Measurements from ENCODE around the gene FCHO2. TPM values are rescaled to one million over a fixed set of nuclear protein-coding genes. Genes with fewer than 3 reads are reported as not detected.

Gene FCHO2
- total and polyA plus RNA-seq, 11 donors, result 7.0 to 35.3 (median 15.5) TPM

GRCh38 chr5:73132759-73133158, 176.9 kb downstream of the FCHO2 start:
- DNase-seq (no peak), ATAC-seq (no peak)
- H3K36me3 ChIP-seq, result no peaks in the 10 kb centered on the region
- H3K4me1 ChIP-seq, result peaks cover 0 to 3% (median 0%) of the 10 kb centered on the region in 12 donors
- intact Hi-C loops (cut with DNase I), result no loop called here
- no peak overlapping the region for H3K27ac ChIP-seq
- WGBS, 4 donors, result 76 to 89% (median 84%) methylated on average over 2 of the region's 2 CpGs
- no peak for TF ChIP-seq CTCF (IDR thresholded peaks at IDR 0.05)
- TF ChIP-seq POLR2A (IDR thresholded peaks at IDR 0.05), result no peak
- H3K4me3 ChIP-seq, result no peak overlapping the region
- peaks cover 0 to 32% (median 7%) of the 10 kb centered on the region in 9 donors for H3K27me3 ChIP-seq
- H3K9me3 ChIP-seq, result no peaks in the 10 kb centered on the region

GRCh38 chr5:73135021-73135420, 179.2 kb downstream of the FCHO2 start:
- 88 to 94% (median 91%) methylated on average over 3 of the region's 3 CpGs for WGBS, 4 donors

GRCh38 chr5:73135429-73136054, 179.7 kb downstream of the FCHO2 start:
- no peak for DNase-seq
- no peak for TF ChIP-seq CTCF (IDR thresholded peaks at IDR 0.05)
- no peak for TF ChIP-seq POLR2A (IDR thresholded peaks at IDR 0.05)
- H3K4me1 ChIP-seq, result peaks cover 0 to 3% (median 0%) of the 10 kb centered on the region in 12 donors
- intact Hi-C loops (cut with DNase I), result no loop called here
- H3K27ac ChIP-seq, result no peak overlapping the region
- H3K27me3 ChIP-seq, result peaks cover 0 to 34% (median 7%) of the 10 kb centered on the region in 9 donors
- H3K4me3 ChIP-seq, result no peak overlapping the region
- no peaks in the 10 kb centered on the region for H3K36me3 ChIP-seq
- no peaks in the 10 kb centered on the region for H3K9me3 ChIP-seq
- no peak for ATAC-seq
- WGBS, 4 donors, result 61 to 71% (median 68%) methylated on average over 6 of the region's 6 CpGs

More at GRCh38 chr5:73135021-73135420, 179.2 kb downstream of the FCHO2 start:
- H3K27me3 ChIP-seq, result peaks cover 0 to 37% (median 7%) of the 10 kb centered on the region in 9 donors
- no peaks in the 10 kb centered on the region for H3K36me3 ChIP-seq
- no peaks in the 10 kb centered on the region for H3K9me3 ChIP-seq
- peaks cover 0 to 3% (median 0%) of the 10 kb centered on the region in 12 donors for H3K4me1 ChIP-seq
- DNase-seq (no peak), ATAC-seq (no peak)
- TF ChIP-seq POLR2A (IDR thresholded peaks at IDR 0.05) (no peak), CTCF (IDR thresholded peaks at IDR 0.05) (no peak)
- no peak overlapping the region for H3K27ac ChIP-seq
- no peak overlapping the region for H3K4me3 ChIP-seq
- intact Hi-C loops (cut with DNase I), result no loop called here

GRCh38 chr5:73136055-73136562, 180.3 kb downstream of the FCHO2 start:
- no peak overlapping the region for H3K27ac ChIP-seq
- H3K4me1 ChIP-seq, result peaks cover 0 to 3% (median 0%) of the 10 kb centered on the region in 12 donors
- WGBS, 4 donors, result 11 to 25% (median 23%) methylated on average over 13 to 15 of the region's 15 CpGs
- ATAC-seq (no peak), DNase-seq (no peak)
- no peaks in the 10 kb centered on the region for H3K9me3 ChIP-seq
- TF ChIP-seq POLR2A (IDR thresholded peaks at IDR 0.05), result no peak
- TF ChIP-seq CTCF (IDR thresholded peaks at IDR 0.05), result no peak
- no peak overlapping the region for H3K4me3 ChIP-seq
- intact Hi-C loops (cut with DNase I), result no loop called here
- H3K36me3 ChIP-seq, result no peaks in the 10 kb centered on the region
- peaks cover 0 to 34% (median 7%) of the 10 kb centered on the region in 9 donors for H3K27me3 ChIP-seq

All from heart left ventricle (tissue), 16 donors.